WTC11 (cell line): ENCODE data around the gene PRKCG.

Experiments
- CREB1 ChIP-seq: sonication (generic); formaldehyde crosslinking; IDR thresholded peaks from 2 replicates; pipeline ENCODE4 v1.8.0; 2023; ENCODE audit warnings: mild to moderate bottlenecking, missing genetic modification reagents
- CREM ChIP-seq: sonication (generic); formaldehyde crosslinking; IDR thresholded peaks from 2 replicates; pipeline ENCODE4 v1.8.1; 2022; ENCODE audit warnings: mild to moderate bottlenecking, missing genetic modification reagents, moderate library complexity
- CTCF ChIP-seq: fragments of 200-600 bp; IDR thresholded peaks from 2 replicates; pipeline ENCODE4 v1.8.0; 2022; ENCODE audit warnings: antibody characterized with exemption
- FOXP4 ChIP-seq: sonication (generic); formaldehyde crosslinking; IDR thresholded peaks from 2 replicates; pipeline ENCODE4 v1.8.0; 2022; ENCODE audit warnings: mild to moderate bottlenecking, missing genetic modification reagents
- IRF1 ChIP-seq: sonication (generic); formaldehyde crosslinking; IDR thresholded peaks from 2 replicates; pipeline ENCODE4 v1.8.0; 2023; ENCODE audit warnings: missing genetic modification reagents
- MXD4 ChIP-seq: fragments of 250-450 bp; sonication (Bioruptor Pico); IDR thresholded peaks from 2 replicates; pipeline ENCODE4 v1.8.0; 2021; ENCODE audit warnings: mild to moderate bottlenecking, moderate library complexity, borderline replicate concordance
- MYBL2 ChIP-seq: sonication (generic); formaldehyde crosslinking; IDR thresholded peaks from 2 replicates; pipeline ENCODE4 v1.8.1; 2023; ENCODE audit warnings: mild to moderate bottlenecking, moderate library complexity, missing genetic modification reagents
- NFE2L1 ChIP-seq: sonication (generic); formaldehyde crosslinking; IDR thresholded peaks from 2 replicates; pipeline ENCODE4 v1.8.1; 2023; ENCODE audit warnings: missing genetic modification reagents
- SMAD3 ChIP-seq: sonication (generic); formaldehyde crosslinking; IDR thresholded peaks from 2 replicates; pipeline ENCODE4 v1.8.0; 2022; ENCODE audit warnings: missing genetic modification reagents, mild to moderate bottlenecking, borderline replicate concordance
- TEAD4 ChIP-seq: sonication (generic); formaldehyde crosslinking; IDR thresholded peaks from 2 replicates; pipeline ENCODE4 v1.8.0; 2022; ENCODE audit warnings: mild to moderate bottlenecking, missing genetic modification reagents
- ZNF138 ChIP-seq: sonication (generic); formaldehyde crosslinking; conservative IDR thresholded peaks from 2 replicates; pipeline ENCODE4 v1.8.1; 2022; ENCODE audit warnings: mild to moderate bottlenecking, moderate library complexity, missing genetic modification reagents
- ZNF219 ChIP-seq: sonication (generic); formaldehyde crosslinking; IDR thresholded peaks from 2 replicates; pipeline ENCODE4 v1.8.0; 2023; ENCODE audit warnings: missing genetic modification reagents, mild to moderate bottlenecking, borderline replicate concordance
- TF ChIP-seq, protein P1 (sequence below): fragments of 250-450 bp; sonication (Bioruptor Pico); IDR thresholded peaks from 2 replicates; pipeline ENCODE4 v2.1.2; 2022; ENCODE audit warnings: mild to moderate bottlenecking, moderate library complexity
- TF ChIP-seq, protein P2 (sequence below): sonication (generic); formaldehyde crosslinking; IDR thresholded peaks from 2 replicates; pipeline ENCODE4 v1.8.0; 2022; ENCODE audit warnings: mild to moderate bottlenecking, missing genetic modification reagents

DNA sequence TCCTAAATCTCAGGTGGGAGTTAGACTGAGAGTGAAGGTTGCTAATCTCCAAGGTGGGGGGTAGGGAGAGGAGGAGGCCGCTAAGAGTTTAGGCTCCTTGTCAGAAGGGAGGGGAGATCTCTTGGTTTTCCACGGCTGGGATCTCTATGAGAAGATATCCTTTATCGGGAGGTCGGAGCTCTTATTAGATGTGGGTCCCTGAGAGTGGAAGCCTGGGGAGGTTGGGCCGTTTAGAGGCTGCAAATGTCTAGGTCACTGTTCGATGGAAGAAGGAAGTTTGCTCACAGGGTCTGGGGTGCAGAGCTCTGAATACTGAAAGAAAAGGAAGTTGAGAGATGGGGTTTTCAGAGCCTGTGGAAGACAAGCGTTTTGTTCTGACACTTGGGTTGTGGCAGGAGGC, 10.5 kb upstream of the PRKCG start:
- no peak for TF ChIP-seq CTCF
- TF ChIP-seq MXD4 (CRISPR knock-in tag) = no peak
- TF ChIP-seq FOXP4 (CRISPR knock-in tag) = no peak
- no peak for TF ChIP-seq ZNF138 (CRISPR knock-in tag)
- TF ChIP-seq SMAD3 = no peak
- no peak for TF ChIP-seq TEAD4 (CRISPR knock-in tag)
- no peak for TF ChIP-seq CREB1
- TF ChIP-seq, protein P1, sequence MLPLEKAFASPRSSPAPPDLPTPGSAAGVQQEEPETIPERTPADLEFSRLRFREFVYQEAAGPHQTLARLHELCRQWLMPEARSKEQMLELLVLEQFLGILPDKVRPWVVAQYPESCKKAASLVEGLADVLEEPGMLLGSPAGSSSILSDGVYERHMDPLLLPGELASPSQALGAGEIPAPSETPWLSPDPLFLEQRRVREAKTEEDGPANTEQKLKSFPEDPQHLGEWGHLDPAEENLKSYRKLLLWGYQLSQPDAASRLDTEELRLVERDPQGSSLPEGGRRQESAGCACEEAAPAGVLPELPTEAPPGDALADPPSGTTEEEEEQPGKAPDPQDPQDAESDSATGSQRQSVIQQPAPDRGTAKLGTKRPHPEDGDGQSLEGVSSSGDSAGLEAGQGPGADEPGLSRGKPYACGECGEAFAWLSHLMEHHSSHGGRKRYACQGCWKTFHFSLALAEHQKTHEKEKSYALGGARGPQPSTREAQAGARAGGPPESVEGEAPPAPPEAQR (CRISPR knock-in tag) = no peak
- TF ChIP-seq ZNF219 (CRISPR knock-in tag) = no peak
- no peak for TF ChIP-seq IRF1
- TF ChIP-seq MYBL2 (CRISPR knock-in tag) = no peak
- TF ChIP-seq, protein P2, sequence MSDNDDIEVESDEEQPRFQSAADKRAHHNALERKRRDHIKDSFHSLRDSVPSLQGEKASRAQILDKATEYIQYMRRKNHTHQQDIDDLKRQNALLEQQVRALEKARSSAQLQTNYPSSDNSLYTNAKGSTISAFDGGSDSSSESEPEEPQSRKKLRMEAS = no peak
- no peak for TF ChIP-seq CREM (CRISPR knock-in tag)
- no peak for TF ChIP-seq NFE2L1 (CRISPR knock-in tag)
